ENCODE measurements around the gene TBX2.

DNA sequence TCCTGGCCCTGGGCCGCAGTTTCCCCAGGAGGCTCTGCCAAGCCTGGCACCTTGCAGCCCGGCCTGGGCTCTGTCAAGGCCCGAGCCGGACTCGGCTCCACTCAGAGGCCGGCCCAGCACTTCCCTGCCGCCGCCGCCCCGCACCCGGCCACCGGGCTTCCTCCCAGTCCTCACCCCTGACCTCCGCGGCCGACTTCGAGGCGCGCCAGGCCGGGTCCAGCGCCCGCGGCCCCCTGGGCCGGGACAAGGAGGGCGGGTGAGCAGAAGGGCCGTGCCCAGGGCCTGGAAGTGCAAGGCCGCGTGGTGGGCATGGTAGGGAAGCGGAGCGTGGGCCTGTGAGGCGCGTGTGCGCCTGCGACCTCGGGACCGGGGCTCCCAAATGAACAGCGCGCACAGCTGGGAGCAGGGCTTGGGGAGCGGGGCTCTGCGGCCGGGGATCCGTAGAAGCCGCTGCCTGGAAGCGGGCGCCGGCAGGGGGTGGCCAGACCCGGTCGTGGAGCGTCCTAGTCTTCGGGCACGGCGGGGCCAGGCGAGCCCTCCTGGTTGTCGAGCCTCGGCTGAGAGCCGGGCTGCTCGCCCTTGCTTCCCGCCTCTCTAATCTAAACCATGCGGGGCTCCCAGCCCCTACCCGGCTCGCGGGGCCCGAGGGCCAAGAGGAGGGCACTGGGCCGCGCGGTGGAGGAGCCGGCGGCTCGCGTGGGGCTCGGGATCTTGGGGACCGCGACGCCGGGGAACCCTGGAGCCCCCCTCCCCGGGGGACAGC, 52.1 kb downstream of the TBX2 start:
- TF ChIP-seq, protein P1, sequence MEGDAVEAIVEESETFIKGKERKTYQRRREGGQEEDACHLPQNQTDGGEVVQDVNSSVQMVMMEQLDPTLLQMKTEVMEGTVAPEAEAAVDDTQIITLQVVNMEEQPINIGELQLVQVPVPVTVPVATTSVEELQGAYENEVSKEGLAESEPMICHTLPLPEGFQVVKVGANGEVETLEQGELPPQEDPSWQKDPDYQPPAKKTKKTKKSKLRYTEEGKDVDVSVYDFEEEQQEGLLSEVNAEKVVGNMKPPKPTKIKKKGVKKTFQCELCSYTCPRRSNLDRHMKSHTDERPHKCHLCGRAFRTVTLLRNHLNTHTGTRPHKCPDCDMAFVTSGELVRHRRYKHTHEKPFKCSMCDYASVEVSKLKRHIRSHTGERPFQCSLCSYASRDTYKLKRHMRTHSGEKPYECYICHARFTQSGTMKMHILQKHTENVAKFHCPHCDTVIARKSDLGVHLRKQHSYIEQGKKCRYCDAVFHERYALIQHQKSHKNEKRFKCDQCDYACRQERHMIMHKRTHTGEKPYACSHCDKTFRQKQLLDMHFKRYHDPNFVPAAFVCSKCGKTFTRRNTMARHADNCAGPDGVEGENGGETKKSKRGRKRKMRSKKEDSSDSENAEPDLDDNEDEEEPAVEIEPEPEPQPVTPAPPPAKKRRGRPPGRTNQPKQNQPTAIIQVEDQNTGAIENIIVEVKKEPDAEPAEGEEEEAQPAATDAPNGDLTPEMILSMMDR (IDR thresholded peaks at IDR 0.05), result no peak
- peak; percentile 97 for TF ChIP-seq EZH2 (IDR thresholded peaks at IDR 0.05)
